Vagina (tissue), 2 donors: ENCODE measurements around the gene FCN3. TPM values are rescaled to one million over a fixed set of nuclear protein-coding genes. Genes with fewer than 3 reads are reported as not detected.

Experiments used
- DNase-seq, 2 donors: peaks; one replicate each; pipeline ENCODE4 v3.0.0-alpha.2; 2017; ENCODE audit errors: extremely low spot score in 2 of 2
- H3K27ac ChIP-seq: fragments of 200-600 bp; sonication (generic); one replicate; pipeline ENCODE4 v1.5.1; 2019
- H3K27me3 ChIP-seq: fragments of 200-600 bp; sonication (generic); one replicate; pipeline ENCODE4 v1.5.1; 2019
- H3K36me3 ChIP-seq, 2 donors: fragments of 200-600 bp; sonication (generic); one replicate each; pipeline ENCODE4 v1.5.1; 2017 to 2019
- H3K4me1 ChIP-seq: fragments of 200-600 bp; sonication (generic); one replicate; pipeline ENCODE4 v1.5.1; 2019
- H3K4me3 ChIP-seq, 2 donors: fragments of 200-600 bp; sonication (generic); 1 replicate in 1 of 2; 2 replicates in 1 of 2; pipeline ENCODE4 v1.5.1; 2016 to 2019
- H3K9me3 ChIP-seq: fragments of 200-600 bp; sonication (generic); one replicate; pipeline ENCODE4 v1.5.1; 2019
- POLR2A ChIP-seq, 2 donors: fragments of 450-650 bp; IDR thresholded peaks; one replicate each; pipeline ENCODE4 v1.6.1; 2017; ENCODE audit warnings: antibody characterized with exemption in 2 of 2, mild to moderate bottlenecking in 2 of 2, moderate library complexity in 2 of 2
- POLR2AphosphoS5 ChIP-seq, 2 donors: sonication (generic); formaldehyde crosslinking; IDR thresholded peaks; one replicate each; pipeline ENCODE4 v1.9.0; 2017; ENCODE audit warnings: antibody characterized with exemption in 2 of 2, mild to moderate bottlenecking in 2 of 2, low read depth in 1 of 2; ENCODE audit not compliant: insufficient read depth in 1 of 2
- intact Hi-C: fragments of 100-400 bp; cut with DNase I; formaldehyde crosslinking; loops from one replicate; pipeline ENCODE4 v1.15.1; 2023
- total RNA-seq: library from RNA; depleted of rRNA; stranded (reverse); fragments of >200 nt; gene quantifications from one replicate; pipeline ENCODE4 v1.2.3, GENCODE V29; 2016
- TF ChIP-seq, protein P1 (sequence below), 3 experiments: fragments of 450-650 bp in 2 of 3; fragments of 200-600 bp in 1 of 3; sonication (generic) in 1 of 3; IDR thresholded peaks; one replicate each; pipeline ENCODE4 v1.5.1; 2017 to 2019; ENCODE audit warnings: antibody characterized with exemption in 3 of 3, mild to moderate bottlenecking in 2 of 3, moderate library complexity in 2 of 3

The FCN3 gene
- total RNA-seq, 1 donor from 2014 or later, result 1.7 TPM

- Histone ChIP-seq H3K9me3 (no peaks in the 10 kb centered on the region), H3K27ac (peak overlapping the region; percentile 99)
- intact Hi-C loops, result no loop called here
Observed at GRCh38 chr1:27368869-27369582, 5.6 kb downstream of the FCN3 start.

GRCh38 chr1:27367160-27367650 lies 7.4 kb downstream of the FCN3 start:
- Histone ChIP-seq H3K9me3 (no peaks in the 10 kb centered on the region), H3K27ac (peak overlapping the region; percentile 99), H3K27me3 (no peaks in the 10 kb centered on the region), H3K4me1 (peaks cover 51% of the 10 kb centered on the region), H3K4me3 (peak overlapping the region; percentile 75 to 97), H3K36me3 (peaks cover 0 to 23% of the 10 kb centered on the region in 2 donors)
- no peak for DNase-seq
- intact Hi-C loops, result no loop called here
- no peak for TF ChIP-seq POLR2A (IDR thresholded peaks at IDR 0.05)
- TF ChIP-seq, protein P1, sequence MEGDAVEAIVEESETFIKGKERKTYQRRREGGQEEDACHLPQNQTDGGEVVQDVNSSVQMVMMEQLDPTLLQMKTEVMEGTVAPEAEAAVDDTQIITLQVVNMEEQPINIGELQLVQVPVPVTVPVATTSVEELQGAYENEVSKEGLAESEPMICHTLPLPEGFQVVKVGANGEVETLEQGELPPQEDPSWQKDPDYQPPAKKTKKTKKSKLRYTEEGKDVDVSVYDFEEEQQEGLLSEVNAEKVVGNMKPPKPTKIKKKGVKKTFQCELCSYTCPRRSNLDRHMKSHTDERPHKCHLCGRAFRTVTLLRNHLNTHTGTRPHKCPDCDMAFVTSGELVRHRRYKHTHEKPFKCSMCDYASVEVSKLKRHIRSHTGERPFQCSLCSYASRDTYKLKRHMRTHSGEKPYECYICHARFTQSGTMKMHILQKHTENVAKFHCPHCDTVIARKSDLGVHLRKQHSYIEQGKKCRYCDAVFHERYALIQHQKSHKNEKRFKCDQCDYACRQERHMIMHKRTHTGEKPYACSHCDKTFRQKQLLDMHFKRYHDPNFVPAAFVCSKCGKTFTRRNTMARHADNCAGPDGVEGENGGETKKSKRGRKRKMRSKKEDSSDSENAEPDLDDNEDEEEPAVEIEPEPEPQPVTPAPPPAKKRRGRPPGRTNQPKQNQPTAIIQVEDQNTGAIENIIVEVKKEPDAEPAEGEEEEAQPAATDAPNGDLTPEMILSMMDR (IDR thresholded peaks at IDR 0.05), result no peak
- TF ChIP-seq POLR2AphosphoS5 (IDR thresholded peaks at IDR 0.05; ENCODE audit: insufficient read depth in 1 of 2, low read depth in 1 of 2), result peak in 1 of 2 donors; percentile 66

More at GRCh38 chr1:27368869-27369582, 5.6 kb downstream of the FCN3 start:
- Histone ChIP-seq H3K27me3 (no peaks in the 10 kb centered on the region), H3K36me3 (peaks cover 0 to 5% of the 10 kb centered on the region in 2 donors), H3K4me3 (no peak overlapping the region), H3K4me1 (peaks cover 49% of the 10 kb centered on the region)
- no peak for TF ChIP-seq POLR2A (IDR thresholded peaks at IDR 0.05)
- TF ChIP-seq POLR2AphosphoS5 (IDR thresholded peaks at IDR 0.05; ENCODE audit: insufficient read depth in 1 of 2, low read depth in 1 of 2), result no peak
- TF ChIP-seq, protein P1 (IDR thresholded peaks at IDR 0.05), result no peak
- no peak for DNase-seq

DNA sequence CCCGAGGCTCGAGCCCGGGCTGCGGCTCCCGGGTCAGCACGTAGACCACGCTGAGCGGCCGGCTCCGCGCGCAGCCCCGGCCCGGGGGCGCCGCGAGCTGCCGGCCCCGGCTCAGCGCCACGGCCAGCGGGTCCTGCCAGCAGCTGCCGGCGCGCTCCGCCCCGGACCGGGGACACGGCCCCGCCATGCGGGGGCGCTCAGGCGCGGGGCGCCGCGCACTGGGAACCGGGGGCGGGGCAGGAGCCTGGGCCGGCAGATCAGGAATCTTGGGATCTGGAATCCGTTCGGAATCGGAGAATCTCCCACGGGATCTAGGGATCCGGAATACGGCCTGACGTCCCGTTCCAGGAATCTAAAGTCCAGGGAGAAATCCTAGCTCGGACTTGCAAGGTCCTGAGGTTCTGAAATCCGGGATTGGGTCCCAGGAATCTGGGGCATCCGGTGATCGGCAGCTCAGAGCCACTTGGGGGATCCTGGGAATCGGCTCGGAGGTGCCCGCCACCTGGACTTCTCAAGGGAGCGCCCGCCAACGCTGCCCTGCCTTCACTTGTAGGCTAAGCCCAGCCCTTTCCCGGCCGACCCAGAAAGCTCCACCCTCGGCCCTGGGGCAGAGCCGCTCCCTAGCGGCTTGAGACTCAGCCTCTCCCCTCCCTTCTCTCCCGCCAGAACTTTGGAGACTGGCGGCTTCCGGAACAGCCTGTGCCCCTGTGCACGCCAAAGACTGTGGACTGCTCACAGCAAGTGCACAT lies 8.0 kb downstream of the FCN3 start, which contains the start of gene MAP3K6:
Gene MAP3K6 (minus strand): TSS at position 551 of the 749 bp plus-strand sequence. CDS start 364 bp downstream, at position 187.
- peak; percentile 35 to 92 for TF ChIP-seq POLR2A (IDR thresholded peaks at IDR 0.05)
- TF ChIP-seq, protein P1 (IDR thresholded peaks at IDR 0.05), result no peak
- peak; percentile 91 to 98 for TF ChIP-seq POLR2AphosphoS5 (IDR thresholded peaks at IDR 0.05; ENCODE audit: insufficient read depth in 1 of 2, low read depth in 1 of 2)
- Histone ChIP-seq H3K9me3 (no peaks in the 10 kb centered on the region), H3K27ac (peak within 1 kb of the TSS; percentile 99), H3K4me3 (peak within 1 kb of the TSS; percentile 75 to 97), H3K36me3 (peaks cover 0 to 29% of the 10 kb centered on the region in 2 donors), H3K27me3 (no peaks in the 10 kb centered on the region), H3K4me1 (peaks cover 51% of the 10 kb centered on the region)
- intact Hi-C loops, result no loop called here
- peak in 1 of 2 donors; percentile 97 for DNase-seq

DNA sequence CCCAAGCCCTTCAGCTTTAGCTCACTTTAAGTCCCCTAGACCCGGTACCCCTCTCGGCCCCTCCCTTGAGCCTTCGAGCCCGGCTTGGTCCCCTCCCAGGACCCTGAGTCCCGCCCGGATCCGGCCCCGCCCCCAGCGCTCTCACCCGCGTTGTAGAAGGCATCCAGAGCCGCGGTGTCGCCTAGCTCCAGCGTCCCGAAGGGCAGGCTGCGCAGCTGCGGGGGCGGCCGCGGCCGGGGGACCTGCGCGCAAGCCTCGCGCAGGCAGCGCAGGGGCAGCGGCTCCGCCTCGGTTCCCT lies 8.6 kb downstream of the FCN3 start:
- Histone ChIP-seq H3K4me3 (peak overlapping the region; percentile 75 to 97), H3K36me3 (peaks cover 0 to 34% of the 10 kb centered on the region in 2 donors), H3K27ac (peak overlapping the region; percentile 99), H3K27me3 (no peaks in the 10 kb centered on the region), H3K9me3 (no peaks in the 10 kb centered on the region), H3K4me1 (peaks cover 51% of the 10 kb centered on the region)
- DNase-seq, result no peak
- intact Hi-C loops, result no loop called here
- TF ChIP-seq, protein P1 (IDR thresholded peaks at IDR 0.05), result no peak
- TF ChIP-seq POLR2AphosphoS5 (IDR thresholded peaks at IDR 0.05; ENCODE audit: insufficient read depth in 1 of 2, low read depth in 1 of 2), result no peak
- TF ChIP-seq POLR2A (IDR thresholded peaks at IDR 0.05), result no peak
